Stimulated activated CD4-positive, alpha-beta T cell treated with anti-CD3 and anti-CD28 coated beads, Interleukin-2, amount 100 ng/mL, for 24 hours (primary cell): ENCODE data around the gene LSS.

Experiments
- DNase-seq, 2 donors: peaks; one replicate each; pipeline ENCODE4 v3.0.0-alpha.2; 2020

LSS gene

GRCh38 chr21:46217511-46218196 is 10.9 kb downstream of the LSS start:
- DNase-seq = no peak

DNA sequence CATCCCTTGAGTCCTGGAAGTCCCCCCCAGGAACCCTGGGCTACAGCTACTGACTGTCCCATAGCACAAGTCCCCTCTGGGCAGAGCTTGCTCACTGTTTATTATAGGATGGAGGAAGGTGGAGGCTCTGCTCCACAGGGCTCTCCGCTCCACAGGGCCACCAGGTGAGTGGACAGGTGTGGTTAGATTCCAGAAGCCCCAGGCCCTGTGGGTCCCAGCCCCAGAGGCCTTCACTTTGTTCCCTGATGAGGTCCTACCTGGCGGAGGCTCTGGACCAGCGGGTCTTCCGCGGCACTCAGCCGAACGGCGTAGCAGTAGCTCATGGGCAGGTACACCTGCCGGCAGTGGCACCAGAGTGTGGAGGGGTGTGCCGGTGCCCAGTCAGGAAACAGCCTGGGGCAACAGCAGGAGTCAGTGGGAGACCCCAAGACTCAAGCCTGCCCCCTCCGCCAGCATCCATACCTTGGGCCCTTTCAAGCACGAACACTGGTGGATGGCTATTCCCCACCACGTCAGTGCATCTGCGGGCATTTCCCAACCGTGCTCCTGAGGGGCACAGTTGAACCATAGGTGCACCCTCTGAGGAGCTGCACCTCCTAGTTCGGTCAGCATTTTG is 12.3 kb downstream of the LSS start:
- no peak for DNase-seq

DNA sequence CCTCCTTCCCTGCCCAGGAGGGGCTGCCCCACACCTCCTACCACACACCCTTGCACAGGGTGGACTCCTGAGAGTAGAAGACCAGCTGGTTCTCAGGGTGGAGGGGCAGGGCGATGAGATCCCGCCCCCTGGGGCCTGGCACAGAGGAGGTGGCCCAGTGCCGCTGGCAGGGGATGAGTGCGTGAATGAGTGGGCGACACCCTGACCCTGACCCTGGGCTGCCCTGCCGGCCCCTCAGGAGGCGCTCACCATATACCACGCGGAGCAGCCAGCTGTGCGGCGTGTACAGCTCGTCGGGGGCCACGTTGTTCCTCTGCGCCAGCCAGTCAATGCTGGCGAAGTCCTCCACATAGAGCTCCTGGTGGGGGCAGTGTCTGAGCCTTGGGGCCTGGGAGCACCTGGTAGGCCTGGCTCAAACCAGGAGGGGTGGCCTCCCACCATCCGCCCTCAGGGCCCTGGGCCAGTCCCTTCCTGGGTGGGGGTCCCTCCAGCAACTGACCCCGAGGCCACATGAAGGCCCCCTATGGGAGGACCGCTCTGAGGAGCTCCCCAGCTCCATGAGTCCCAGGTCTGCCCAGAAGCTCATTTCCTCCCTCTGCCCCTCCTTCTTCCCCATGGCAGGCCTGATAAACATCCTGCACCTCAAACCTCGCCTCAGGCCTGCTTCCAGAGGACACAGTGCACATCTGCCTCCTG is 13.0 kb downstream of the LSS start:
- no peak for DNase-seq

GRCh38 chr21:46214478-46215340 is 13.9 kb downstream of the LSS start:
- no peak for DNase-seq

- DNase-seq = no peak
Observed at GRCh38 chr21:46213620-46214286, 14.8 kb downstream of the LSS start.

DNA sequence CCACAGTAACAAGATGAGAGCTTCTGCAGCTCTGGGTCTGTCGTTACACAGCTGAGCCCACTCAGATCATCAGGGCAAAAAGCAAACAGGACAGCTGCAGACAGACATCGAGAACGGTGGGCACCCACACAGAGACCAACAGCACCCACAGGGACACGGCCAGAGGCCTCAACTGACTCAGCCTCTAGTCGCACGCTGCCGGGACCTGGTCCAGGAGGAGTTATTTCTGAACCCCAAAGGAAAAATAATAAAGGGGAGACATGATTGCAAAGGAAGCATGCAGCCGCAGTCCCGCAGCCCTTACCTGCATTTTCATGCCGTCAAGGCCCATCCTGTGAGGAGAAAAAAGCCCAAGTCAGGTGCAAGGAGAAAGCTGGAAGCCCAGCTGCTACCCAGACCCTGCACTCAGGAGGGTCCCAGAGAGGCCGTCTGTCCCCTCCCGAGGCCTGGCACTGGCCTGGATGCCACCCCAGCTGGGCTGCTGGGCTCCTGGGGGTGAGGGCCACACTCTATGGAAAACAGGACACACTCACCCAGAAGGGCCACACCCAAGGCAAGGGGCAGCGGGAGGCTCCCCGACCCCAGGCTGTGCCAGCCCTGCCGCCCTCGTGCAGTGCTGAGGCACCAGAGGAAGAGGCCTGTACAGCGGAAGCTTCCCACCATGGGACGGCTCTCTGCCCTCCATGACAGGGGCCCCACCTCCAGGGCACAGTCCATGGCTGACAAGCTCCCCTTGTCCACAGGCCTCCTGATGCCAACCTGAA is 15.7 kb downstream of the LSS start:
- no peak for DNase-seq

DNA sequence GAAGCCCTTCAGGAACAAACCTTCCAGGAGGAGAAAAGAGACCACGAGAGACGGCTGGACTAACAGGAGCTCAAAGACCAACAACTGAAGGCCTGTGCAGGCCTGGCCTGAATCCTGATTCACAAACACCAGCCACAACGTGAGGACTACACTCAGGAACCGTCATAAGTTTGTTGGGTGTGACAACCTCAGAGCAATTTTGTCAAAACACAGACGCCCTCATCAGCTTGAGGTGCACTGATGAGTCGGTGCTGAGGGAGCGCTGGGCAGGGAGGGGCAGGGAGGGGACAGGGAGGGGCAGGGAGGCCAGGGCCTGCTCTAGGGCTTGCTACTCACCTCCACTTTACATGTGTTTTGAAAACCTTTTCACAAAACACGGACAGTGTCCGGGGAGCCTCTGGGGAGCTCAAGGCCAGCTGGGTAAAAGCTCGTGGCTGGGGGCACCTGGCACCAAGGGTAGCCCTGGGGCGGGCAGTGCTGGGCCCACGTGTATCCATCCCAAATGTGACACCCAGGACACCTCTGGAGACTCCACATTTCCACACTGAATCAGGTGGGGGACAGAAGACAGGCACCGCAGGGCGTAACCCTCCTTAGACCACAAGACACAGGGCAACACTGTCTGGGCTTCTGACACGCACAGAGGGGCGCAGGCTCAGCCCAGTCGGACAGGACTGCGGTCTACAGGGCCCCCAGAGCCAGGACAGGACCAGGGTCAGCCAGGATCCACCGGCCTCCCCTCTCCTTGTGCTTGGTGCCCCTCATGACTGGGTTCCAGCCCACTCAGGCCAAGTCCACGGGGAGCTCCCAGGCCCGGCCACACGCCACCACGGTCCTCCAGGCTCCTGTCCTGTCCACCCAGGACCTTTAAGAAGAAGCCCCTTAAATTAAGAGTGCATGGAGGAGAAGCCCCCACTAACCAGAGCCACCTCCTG is 16.5 kb downstream of the LSS start:
- DNase-seq = no peak

DNA sequence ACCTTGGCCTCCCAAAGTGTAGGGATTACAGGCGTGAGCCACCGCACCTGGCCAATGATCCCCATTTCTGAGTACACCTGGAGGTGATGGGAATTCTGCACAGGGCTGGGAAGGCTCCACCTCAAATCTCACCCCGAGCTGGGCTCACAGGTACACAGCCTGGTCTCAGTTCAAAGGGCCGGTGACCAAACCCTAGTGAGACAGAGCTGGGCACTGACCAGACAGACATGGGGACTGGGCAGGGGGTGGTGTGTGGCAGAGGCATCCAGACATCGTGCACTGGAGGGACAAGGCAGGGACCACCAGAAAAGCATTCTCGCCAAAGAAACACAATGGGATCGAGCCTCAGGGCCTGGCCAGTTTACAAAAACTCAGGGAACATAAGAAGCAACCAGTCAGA is 17.2 kb downstream of the LSS start:
- DNase-seq = no peak

DNA sequence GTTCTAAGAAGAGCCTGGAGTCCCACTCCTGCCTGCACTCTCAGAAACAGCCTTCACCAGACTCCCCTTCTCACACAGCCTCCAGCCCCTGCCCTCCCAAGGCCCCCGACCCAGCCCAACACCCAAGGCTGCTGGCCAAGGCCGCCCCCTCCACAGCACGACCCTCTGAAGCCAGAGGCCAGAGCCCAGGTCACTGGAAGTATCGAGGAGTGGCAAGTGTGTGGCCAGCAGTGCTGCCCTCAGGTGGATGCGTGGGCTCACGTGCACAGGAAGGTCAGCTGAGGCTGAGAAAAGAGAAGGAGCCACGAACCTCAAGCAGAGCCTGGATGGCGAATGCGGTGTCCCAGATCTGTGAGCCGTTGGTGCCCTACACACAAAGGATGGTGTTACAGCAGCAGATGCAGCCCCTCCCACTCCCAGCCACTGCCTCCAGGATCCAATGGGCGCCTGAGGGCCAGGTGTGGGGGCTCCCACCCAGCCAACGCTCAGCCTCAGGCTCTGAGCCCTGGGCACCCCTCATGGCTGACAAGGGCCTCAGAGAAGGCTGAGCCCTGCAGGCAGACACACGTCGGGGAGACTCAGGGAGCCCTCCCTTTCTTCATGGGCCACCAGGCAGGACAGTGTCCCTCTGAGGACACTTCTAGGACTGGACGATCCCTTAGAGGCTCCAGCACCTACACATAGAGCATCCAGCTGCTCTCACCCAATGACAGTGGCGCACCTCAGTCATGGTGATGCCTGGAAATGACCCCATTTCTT is 18.0 kb downstream of the LSS start:
- no peak for DNase-seq

DNA sequence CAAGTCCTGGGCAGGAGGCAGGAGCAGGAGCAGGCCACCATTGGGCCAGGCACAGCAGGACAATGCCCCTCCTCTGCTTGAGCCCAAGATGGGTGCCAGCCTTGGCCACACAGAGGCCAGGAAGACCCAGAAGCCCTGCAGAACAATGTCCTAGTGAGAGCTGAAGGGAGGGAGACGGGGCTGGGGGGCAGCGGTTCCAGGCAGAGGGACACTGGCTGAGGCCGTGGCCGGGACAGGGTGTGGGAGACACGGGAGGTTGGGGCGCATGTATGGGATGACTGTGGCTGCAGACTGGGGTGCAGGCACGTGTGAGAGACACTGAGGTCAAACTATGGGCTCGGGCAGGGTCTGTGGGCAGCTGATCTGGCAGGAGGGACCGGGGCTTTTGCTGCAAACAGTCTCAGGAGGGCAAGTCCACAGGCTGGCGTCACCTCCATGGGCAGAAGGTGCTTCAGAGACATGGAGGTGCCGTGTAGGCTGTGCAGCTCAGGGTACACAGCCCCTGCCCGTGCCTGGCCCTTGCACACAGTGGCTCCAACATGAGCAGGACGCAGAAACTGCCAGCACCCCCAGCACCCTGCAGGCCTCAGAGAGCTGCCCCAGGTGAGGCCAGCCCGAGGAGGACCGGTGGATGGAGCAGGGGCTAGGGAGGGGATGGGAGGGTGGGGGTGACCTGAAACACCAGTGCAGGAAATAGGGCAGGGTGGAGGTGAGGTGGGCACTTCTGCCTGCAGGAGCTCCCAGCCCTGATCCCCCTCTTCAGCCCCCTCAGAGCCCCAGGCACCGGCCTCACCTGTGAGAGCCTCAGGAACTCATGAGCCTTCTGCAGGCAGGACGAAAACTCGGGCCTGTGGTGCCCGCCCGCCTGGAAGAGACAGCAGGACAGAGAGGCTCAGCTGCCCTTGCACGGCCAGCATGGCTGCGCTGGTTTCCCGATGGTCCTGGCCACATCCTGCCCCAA is 19.5 kb downstream of the LSS start:
- no peak for DNase-seq

DNA sequence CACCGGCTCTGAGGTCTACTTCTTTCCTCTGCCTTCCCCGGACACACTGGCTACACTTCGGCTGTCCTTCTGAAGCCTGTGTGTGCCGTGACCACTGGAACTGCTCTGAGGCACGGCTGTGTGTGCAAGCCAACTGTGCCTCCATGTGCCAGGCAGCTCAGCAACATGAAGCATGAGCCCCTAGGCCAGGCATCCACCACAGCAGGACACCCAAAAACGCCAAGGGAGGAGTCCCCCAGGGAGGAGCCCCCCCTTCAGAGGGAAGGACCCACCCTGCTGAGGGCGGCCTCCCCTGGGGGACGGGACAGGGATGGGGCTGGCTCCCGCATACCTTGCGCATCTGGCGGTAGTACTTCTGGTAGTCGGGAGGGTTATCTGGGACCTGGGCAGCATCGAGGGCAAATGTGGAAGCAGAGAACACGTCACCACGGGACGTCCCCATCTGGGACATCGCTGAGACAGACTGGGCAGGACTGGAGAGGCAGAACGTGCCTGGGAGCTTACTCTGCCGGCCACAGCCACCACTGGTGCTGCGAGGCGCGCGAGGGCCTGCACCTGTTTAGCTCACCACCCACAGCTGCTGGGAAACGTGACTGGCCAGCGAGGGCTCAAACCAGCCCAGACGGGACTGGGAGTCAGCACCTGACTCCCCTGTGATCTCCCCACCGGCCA is 20.5 kb downstream of the LSS start:
- no peak for DNase-seq

GRCh38 chr21:46207006-46207919 is 21.3 kb downstream of the LSS start:
- DNase-seq = no peak

- DNase-seq = no peak
Observed at GRCh38 chr21:46206163-46207005, 22.2 kb downstream of the LSS start.

GRCh38 chr21:46205766-46206162 is 22.8 kb downstream of the LSS start:
- no peak for DNase-seq

GRCh38 chr21:46205166-46205565 is 23.4 kb downstream of the LSS start:
- DNase-seq = no peak

GRCh38 chr21:46203203-46203600 is 25.4 kb downstream of the LSS start:
- no peak for DNase-seq
